ENCODE data around the gene NPPC. TPM values are rescaled to one million over a fixed set of nuclear protein-coding genes. Genes with fewer than 3 reads are reported as not detected.

Gene NPPC
- total RNA-seq (2022; extraction: Qiagen RNA extraction) = 0.31 to 0.59 TPM (median 0.40 TPM) in 4 of 5 replicates, not detected in the other

GRCh38 chr2:231926180-231926741, at the start of gene NPPC:
NPPC (minus strand) TSS chr2:231926396; CDS start chr2:231926249, 147 bp downstream.

GRCh38 chr2:231961349-231962166, 35.4 kb upstream of the NPPC start, which contains the start of gene DIS3L2:
DIS3L2 (plus strand) TSS chr2:231961713; CDS start chr2:232014928, 53,215 bp downstream.

Other genes with a start within 250 kb of the NPPC start
- 1,527 to 1,675 TPM (median 1,538 TPM) in 5 replicates for gene PTMA, start 217.9 kb downstream of the NPPC start, total RNA-seq (2022; extraction: Qiagen RNA extraction)
- 21.0 to 23.8 TPM (median 23.1 TPM) in 5 replicates for gene PDE6D, start 145.1 kb downstream of the NPPC start, total RNA-seq (2022; extraction: Qiagen RNA extraction)
- gene COPS7B, start 140.0 kb downstream of the NPPC start, total RNA-seq (2022; extraction: Qiagen RNA extraction) = 32.0 to 43.0 TPM (median 41.0 TPM) in 5 replicates
- 10.4 to 14.6 TPM (median 13.3 TPM) in 5 replicates for gene DIS3L2, start 35.3 kb upstream of the NPPC start, total RNA-seq (2022; extraction: Qiagen RNA extraction)

All from A549 treated with Mapracorat at 1 μM for 4 hours (cell line).